ENCODE data around the gene GRID2.

GRID2 gene

DNA sequence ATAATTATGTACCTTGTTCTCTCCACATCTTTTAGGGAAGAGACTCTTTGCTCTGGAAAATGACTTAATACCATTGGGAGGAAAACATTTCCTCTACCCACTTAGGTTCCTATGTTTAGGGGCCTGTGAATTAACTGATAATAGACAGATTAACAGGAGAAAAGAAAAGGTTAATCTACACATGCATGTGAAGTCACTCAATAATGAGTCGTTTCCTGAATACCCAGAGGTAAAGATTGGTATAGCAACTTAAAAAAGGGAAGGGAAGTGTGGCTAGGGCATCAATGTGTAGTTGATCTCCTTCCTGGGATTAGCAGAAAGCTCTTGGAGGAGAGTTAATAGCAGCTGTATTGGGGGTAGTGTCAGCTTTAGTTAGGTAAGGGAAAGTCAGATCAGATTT is 1105.3 kb downstream of the GRID2 start:
- DNase-seq (ENCODE audit: low read depth) = no peak

DNA sequence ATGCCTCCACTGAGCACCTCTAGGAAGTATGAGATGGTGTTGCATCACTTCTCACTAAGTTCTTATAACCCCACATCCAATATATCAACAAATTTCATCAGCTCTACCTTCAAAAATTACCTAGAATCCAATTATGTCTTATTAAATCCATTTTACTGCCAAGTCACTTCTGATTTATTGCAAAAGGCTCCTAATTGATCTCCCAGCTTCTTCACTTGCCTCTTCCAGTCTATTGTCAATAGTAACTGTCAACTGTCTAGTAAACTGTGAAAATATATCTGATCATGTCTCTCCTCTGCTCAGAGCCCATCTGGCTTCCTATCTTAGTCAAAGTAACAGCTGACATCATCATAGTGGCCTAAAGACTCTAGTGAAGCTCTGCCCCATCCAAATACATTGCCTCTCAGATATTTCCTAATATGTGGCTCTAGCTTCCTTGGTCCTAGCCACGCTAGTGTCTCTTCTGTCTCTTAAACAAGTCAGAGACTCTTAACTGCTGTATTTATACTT is 1110.3 kb downstream of the GRID2 start:
- DNase-seq (ENCODE audit: low read depth) = no peak

DNA sequence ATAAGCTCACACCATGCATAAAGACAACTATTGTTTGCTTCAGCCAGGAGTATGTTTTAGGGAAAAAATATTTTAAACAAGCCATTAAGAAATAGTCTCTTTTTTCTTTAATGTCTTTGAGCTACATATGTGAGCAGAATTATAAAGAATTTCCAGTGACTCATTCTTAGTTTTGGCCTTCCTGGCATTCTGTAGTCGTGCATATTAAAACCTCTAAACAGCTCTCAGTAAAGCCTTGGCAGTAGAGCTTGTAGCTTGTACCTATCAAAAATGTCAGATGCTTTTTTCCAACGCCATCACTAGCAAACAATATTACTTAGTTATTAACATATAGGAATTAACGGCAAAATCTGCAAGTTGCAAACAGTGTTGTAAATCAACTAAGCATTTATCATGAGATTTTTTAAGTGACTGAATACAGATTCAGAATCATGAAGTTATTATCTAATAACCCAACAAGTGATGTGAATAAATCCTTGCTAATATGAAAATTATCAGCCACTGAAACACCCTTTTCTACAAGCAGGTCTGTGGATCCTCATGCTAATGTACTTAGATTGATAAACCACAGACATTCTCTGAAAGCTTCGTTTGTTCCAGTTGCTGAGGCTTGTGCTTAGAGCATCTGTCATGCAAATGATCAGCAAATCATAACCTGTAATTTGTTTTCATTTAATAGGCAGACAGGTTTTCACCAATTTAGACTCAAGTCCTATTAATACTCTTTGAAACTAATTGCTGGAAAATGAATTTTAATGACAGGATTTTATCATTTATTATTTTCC is 1112.8 kb downstream of the GRID2 start:
- DNase-seq (ENCODE audit: low read depth) = no peak

DNA sequence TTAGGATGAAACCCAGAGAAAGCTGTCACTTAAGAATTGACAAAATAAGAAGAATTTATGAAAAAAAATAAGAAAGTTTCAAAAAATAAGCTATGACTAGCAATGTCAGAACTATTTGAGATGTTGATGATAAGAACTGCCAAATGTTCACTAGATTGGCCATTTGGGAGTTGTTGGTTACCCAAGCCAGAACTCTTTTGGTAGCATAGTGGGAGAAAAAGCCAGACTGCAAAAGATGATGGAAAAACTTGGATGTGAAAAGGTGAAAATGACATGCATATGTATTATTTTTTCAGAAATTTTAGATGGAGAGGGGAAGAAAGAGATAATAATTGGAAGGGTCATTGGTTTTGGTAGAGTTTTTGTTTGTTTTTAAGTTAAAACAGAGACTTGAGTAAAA is 1127.6 kb downstream of the GRID2 start:
- DNase-seq (ENCODE audit: low read depth) = no peak

DNA sequence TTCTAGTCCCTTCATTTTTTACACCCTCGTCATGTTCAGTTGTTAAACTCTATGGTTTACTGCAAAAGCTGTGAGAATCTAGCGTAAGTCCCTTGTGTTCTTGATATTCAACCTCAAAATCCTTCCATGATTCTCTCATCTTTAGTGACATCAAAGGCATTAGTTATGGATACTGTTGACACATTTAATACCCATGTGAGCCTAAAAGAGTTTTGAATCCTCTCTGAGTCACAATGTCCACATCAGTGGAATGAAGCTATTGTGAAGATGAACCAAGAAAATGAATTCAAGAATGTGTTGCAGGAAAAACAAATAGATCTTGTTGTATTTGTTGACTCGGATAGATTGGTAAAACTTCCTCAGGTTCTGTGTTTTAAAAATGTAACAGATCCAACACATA is 1130.1 kb downstream of the GRID2 start:
- no peak for DNase-seq (ENCODE audit: low read depth)

DNA sequence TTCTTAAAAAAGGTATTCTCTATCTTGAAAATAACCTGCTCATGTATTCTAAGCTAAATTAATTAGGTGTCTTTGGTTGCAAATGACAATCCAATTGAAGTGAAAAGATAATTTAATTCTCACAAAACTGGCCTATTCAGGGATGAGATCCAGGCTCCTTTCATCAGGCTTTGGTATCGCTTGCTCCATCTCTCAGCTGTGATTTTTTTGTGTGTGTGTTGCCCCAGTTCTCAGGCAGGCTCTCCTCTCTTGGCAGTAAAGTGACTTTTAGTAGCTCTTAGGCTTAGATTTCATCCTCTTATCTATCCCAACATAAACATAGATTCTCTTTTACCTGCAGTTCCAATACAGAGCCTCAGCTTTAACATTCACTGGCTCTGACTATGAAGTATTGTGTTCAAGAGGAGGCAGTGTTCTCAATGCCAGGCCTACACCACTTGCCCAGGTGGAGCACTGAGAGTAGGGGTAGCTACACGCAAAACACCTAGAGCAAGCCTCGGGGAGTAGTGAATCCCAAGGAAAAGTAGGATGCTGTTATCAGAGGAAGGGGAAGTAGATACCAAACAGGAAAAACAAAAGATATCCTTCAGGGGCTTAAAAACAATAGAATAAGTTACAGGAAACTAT is 1132.3 kb downstream of the GRID2 start:
- no peak for DNase-seq (ENCODE audit: low read depth)

DNA sequence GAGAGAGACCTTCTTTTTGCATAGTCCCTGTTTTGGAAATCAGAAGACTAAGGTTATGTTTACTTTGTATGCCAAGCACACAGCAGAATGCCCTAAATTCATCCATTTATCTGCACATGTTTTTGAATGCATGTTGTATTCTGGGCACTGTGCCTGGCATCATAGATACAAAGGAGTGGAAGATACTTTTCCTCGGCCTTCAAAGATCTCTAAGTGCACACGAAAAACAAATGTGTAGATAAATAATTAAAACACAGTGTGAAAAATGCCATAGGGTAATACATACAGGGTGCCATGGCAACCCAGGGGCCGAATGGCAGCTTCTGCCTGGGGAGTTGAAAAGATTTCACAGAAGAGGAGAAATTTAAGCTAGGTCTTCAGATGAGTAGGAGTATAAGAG is 1134.2 kb downstream of the GRID2 start:
- DNase-seq (ENCODE audit: low read depth) = no peak

DNA sequence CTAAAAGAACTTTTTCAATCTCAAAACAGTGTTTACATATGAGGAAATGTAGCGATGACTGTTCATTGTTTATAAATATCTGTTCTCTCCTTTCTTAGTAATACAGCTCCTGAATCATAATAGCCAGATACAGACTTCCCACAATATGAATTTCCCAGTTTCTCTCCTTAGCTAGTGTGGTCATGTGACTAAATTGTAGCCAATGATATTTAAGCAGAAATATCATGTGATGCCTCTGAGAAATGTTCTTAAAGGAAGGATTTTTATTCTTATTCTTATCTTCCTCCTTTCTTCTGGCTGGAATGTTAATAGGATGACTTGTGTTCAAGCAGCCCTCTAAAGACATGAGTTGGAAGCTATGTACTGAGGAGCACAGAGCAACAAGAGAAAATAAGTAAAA is 1141.1 kb downstream of the GRID2 start:
- DNase-seq (ENCODE audit: low read depth) = no peak

DNA sequence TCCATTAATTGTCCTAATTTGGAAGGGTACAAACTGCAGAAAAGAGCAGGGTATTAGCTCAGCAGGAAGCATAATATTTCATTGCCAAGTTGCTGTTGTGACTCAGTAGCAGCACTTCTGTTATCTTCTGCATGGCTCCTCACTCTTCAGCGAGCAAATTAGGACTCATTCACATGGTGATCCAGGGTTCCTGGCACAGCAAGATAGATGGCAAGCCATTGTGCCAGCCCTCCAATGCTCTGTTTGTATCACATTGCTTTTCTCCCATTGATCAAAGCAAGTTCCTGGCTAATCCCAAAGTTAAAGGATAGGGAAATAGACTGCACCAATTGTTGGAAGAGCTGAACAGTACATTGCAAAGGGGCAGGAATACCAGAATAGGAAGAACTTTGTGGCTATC is 1142.3 kb downstream of the GRID2 start:
- no peak for DNase-seq (ENCODE audit: low read depth)

DNA sequence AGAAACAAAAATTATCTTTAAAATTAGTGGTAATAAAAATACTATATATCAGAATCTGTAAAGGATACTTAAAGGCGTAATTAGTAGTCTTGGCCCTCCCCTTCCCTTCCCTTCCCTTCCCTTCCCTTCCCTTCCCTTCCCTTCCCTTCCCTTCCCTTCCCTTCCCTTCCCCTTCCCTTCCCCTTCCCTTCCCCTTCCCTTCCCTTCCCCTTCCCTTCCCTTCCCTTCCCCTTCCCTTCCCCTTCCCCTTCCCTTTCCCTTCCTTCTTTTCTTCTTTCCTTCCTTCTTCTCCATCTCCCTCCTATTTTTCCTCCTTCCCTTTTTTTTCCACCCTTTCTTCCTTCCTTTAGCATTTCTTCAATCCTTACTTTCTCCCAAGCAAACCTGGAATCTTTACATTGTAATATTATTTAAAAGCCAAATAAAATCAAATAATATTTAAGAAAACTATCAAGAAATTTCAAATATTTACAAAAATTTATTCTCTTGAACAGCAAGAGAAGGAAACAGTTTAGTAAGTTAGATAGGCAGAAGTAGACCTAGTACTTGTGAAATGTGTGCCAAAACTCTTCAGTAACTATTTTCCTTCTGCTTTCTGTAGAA is 1145.0 kb downstream of the GRID2 start:
- no peak for DNase-seq (ENCODE audit: low read depth)

DNA sequence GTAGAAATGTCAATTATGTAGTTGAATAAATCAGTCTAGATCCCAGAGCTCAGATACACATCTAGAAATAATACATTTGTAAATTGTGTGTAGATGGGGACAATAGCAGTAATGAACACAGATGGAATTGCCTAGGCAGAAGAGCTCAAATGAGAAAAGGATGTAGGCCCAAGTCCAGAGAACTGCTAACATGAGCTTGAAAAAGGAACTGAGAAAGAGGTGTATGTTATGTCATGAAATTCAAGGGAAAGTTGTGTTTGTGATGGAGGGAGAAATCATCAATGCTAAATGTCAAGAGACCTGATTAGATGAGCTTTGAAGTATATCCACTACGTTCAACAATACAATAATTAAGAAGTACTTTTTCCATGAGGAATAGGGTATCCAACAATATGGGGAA is 1148.2 kb downstream of the GRID2 start:
- no peak for DNase-seq (ENCODE audit: low read depth)

DNA sequence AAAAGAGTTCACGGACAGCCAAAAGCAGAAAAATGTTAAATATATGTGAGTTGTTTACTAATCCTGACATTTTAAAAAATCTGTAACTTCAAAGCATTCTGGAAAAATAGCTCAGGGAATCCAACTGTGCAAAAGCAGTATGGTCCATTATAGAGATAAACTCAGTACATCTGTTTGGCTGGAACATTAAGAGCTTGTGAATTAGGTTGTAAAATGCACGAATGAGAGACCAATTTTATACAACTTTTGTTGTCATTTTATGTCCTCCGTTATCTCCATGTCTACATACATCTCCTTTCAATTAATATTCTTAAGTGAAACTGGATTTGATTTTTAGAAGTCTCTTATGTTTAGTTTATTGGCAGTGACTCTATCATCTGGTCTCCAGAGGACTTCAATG is 1157.8 kb downstream of the GRID2 start:
- no peak for DNase-seq (ENCODE audit: low read depth)

DNA sequence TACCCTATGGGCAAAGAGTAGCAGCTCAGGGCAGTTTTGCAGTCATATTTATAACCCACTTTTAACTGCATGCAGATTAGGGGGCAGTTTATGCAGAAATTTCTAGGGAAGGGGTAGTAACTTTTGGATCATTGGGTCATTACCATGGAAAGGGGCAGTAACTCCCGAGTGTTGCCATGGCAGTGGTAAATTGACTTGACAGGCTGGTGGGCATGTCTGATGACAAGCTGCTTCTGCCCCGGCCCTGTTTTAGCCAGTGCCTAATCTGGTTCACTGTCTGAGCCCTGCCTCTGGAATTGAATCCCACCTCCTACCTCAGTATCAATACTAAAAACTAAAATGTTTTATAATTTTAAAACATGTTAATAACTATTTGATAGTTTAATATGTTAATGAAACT is 1162.7 kb downstream of the GRID2 start:
- no peak for DNase-seq (ENCODE audit: low read depth)

DNA sequence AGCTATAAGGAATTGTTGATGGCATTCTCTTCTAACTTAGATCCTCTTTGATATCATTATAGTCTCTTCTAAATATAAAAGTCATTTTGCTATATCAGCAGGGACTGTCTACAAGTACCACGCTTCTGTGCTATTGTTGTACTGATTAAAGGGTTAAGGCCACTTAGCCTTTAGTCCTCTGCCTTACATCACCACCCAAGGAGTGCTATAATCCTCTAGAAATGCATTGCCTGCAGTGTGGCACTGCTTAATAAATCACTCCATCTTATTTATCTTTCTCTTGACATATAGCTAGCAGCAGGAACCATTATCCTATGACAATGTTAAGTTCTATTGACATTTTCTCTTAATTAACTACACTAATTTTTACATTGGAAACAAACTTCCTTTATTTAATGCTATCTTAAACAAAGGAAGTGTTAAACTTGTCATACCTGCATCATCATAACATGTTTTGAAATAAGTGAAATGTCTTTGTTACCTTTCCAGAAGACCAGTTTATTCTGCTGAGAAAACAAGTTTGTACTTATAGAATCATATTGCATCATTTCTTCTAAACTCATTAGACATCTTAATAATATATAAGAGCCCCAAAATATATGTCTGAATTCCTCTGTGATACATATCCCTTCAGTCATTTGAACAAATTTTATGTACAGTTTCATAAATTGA is 1163.9 kb downstream of the GRID2 start:
- DNase-seq (ENCODE audit: low read depth) = no peak

DNA sequence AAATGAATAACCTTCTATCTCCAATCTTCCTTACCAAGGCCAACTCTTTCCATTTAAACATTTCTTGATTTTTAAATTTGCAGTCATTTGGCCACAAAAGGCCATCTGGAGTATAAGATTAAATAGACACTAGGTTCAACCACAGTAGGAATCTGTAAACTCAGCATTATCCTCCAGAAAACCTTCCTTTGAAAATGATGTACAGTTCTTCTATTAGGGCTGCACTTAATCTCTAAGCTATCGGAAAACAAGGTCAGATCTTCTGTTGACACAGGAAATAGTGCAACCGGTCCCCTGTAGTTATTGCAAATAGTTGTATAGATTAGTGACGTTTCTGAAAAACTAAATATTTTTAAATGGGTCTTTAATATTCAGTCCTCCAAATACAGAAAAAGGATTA is 1165.8 kb downstream of the GRID2 start:
- no peak for DNase-seq (ENCODE audit: low read depth)

DNA sequence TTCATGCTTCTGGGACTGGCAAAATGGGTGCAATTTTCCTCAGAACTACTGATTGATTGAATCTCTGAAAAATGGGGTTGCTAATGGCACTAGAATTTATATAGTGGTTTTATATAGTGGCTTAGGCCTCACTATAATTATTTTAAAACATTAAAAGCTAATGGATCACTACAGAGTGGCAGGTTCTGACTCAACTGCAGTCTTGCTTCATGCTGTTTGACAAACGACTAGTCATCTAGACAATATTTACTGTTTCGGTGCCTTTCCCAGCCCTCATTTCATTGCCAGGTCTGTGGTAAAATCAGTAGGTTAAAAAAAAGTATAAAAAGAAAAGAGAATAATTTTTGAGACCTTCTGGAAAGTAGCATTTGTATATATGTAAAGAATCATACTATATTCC is 1172.0 kb downstream of the GRID2 start:
- no peak for DNase-seq (ENCODE audit: low read depth)

DNA sequence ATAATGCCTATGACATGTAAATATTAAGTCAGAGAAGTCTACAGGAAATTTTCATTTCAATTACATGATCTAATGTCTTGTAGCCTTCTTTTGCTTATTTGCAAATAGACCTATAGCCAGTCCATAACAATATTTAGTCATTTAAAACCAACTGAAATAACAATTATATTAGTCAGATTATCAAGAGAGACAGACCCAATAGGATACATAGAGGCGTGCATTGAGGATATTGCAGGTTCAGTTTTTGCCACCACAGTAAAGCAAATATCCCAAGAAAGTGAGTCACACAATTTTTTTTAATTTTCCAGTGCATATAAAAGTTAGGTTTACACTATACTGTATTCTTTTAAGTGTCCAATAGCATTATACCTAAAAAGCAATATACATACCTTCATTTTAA is 1175.0 kb downstream of the GRID2 start:
- no peak for DNase-seq (ENCODE audit: low read depth)

DNA sequence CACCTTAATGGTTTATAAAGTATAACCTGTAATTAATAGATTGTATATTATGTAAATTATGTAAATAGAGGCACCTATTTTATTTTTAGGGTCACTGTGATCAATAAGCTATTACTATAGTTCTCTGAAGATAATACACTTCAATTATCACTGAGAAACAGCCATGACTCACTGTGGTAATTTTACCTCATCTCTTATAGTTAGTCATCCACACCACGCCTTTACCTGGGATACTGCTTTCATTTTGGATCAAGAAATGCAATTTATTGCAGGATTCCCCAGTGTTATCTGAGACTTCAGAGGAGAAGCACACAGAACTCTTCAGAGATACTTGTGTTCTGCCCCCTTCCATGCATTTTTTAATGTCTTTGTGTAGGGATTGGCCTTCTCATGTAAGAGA is 1176.7 kb downstream of the GRID2 start:
- DNase-seq (ENCODE audit: low read depth) = no peak

DNA sequence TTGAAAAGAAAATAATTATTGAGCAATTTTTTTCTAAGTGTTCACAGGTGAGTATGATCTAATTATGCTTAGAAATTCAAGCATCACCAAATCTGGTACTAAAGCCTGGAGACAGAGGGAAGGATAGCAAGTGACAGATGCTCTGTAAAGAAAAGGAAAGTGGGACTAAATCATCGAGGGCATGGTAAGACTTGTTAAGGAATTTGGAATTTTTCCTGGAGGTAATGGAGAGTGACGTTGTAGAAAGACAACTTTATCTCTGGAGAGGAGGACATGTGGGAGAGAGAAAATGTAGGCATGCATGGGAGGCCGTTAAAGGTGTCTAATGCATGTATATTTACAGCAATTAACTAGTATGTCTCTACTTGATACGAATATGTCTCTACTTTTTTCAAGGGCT is 1191.6 kb downstream of the GRID2 start:
- DNase-seq (ENCODE audit: low read depth) = no peak

DNA sequence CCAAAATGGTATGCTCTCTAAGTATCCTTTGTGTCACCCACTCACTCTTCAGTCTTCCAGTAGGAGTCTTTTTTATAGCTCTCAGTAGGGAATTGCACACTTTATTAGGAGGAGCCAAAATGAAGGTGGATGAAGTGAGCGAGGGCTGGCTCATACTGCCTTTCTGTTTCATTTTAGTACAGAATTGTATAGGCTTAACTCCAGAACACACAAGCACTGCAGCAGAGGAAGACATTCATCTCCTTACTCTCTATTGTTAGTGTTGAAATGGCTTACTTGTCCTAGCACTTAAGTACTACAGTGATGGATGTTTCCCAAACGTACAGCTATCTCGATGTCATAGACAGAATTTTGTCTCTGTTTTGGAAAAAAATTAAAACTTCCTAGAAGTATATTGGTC is 1197.5 kb downstream of the GRID2 start:
- DNase-seq (ENCODE audit: low read depth) = no peak

DNA sequence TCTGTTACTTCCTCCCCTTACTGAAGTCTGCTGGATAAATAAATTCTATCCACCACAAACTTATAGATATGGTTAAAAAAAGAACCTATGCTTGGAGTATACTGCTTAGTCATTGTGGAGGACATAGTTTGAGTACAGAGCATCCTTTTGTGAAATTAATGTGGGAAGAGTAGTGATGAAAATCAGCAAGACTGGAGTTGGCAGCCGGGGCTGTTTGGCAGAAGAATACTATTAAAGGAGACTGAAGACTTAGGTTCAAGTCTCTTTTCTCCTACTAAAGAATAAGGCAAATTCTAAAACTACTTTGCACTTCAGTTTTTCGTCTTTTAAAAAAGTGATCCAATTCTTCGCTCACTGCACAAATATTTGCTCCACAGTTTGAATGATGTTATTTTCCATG is 1198.2 kb downstream of the GRID2 start:
- no peak for DNase-seq (ENCODE audit: low read depth)

DNA sequence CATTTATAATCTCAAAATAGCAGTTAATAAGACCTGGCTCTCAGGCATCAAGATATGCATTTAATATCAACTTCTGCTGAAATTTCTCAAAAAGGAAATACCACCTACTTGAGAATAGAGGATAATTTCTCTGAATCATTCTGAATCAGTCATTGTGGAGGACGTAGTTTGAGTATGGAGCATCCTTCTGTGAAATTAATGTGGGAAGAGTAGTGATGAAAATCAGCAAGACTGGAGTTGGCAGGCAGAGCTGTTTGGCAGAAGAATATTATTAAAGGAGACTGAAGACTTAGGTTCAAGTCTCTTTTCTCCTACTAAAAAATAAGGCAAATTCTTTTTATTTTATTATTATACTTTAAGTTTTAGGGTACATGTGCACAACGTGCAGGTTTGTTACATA is 1199.2 kb downstream of the GRID2 start:
- DNase-seq (ENCODE audit: low read depth) = no peak

DNA sequence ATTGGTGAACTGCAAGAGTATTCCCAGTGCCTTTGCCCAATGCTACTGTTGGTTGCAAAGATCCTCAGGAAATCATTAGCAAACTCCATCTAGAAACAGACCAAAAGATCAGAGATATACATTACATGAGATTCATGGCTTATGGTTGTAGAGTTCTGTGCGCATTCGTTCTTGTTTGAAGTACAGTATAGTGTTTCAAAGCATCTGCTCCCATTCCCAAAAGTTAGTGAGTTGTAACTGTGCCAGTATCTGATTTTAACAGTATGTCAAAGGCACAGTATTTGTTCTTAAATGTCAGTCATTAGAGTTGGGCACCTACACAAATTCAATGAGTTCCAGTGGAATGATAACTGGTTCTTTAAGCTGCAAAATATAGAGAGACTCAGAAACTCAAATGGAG is 1210.1 kb downstream of the GRID2 start:
- no peak for DNase-seq (ENCODE audit: low read depth)

Measured in stimulated activated CD4-positive, alpha-beta T cell treated with anti-CD3 and anti-CD28 coated beads, Interleukin-2, amount 100 ng/mL, for 4 hours (primary cell).